ENCODE data around the gene PPOX.

DNA sequence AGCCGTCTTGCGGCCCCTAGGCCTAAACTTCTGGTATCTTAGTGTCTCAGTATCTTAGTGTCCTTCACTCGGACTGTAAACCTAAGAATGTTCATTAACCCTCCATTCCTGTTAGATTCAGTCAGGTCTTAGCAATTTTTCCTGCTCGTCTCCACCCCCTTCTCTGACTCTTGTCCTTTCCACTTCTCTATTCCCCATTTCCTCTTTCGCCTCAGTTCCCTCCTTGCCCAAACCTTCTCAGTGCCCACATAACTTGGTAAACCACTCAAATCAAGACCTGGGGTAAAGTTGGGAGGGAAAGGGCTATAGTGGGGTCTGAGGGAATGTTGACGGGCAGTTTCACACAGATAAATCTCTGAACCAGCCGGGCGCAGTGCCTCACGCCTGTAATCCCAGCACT, 48.1 kb downstream of the PPOX start:
- TF ChIP-seq CTCF (conservative IDR thresholded peaks at IDR 0.05 in 1 of 2, IDR thresholded peaks at IDR 0.05 in 1 of 2; ENCODE audit: extremely low read depth in 1 of 2, insufficient read depth in 1 of 2, low read depth in 1 of 2, low read length in 2 of 2) (no peak), EZH2 (IDR thresholded peaks at IDR 0.05; ENCODE audit: borderline replicate concordance, low read length) (no peak)

All from mammary epithelial cell (primary cell).